ENCODE data around the gene GNG12. TPM values are rescaled to one million over a fixed set of nuclear protein-coding genes. Genes with fewer than 3 reads are reported as not detected.

GNG12 gene
- total and polyA plus RNA-seq, 2 donors (not counting 3 experiments of a cell fraction or from before 2014, with no cell fraction given), result 107 to 152 TPM

- Histone ChIP-seq H3K4me1 (ENCODE audit: control insufficient read depth, extremely low read depth, insufficient read depth, low read length) (peaks cover 18% of the 10 kb centered on the region), H2AFZ (ENCODE audit: low read depth, low read length) (no peak overlapping the region), H3K4me2 (ENCODE audit: insufficient read depth, low read length) (no peak overlapping the region), H3K4me3 (replicated peaks in 1 of 3; ENCODE audit: insufficient read depth in 1 of 3, low read depth in 1 of 3, low read length in 3 of 3) (no peak overlapping the region), H3K27ac (ENCODE audit: insufficient read depth, low read depth, low read length) (no peak overlapping the region), H3K79me2 (ENCODE audit: control insufficient read depth, insufficient read depth, low read length) (no peaks in the 10 kb centered on the region), H3K9ac (replicated peaks; ENCODE audit: extremely low read depth, insufficient read depth, low read length) (no peak overlapping the region), H3K9me3 (replicated peaks; ENCODE audit: control insufficient read depth, insufficient read depth, low read length) (no peaks in the 10 kb centered on the region), H4K20me1 (replicated peaks; ENCODE audit: control insufficient read depth, extremely low read depth, insufficient read depth, low read length) (no peaks in the 10 kb centered on the region), H3K36me3 (ENCODE audit: control insufficient read depth in 2 of 2, extremely low read depth in 1 of 2, insufficient read depth in 2 of 2, low read length in 2 of 2) (no peaks in the 10 kb centered on the region), H3K27me3 (ENCODE audit: control insufficient read depth in 2 of 2, insufficient read depth in 2 of 2, low read length in 2 of 2) (no peaks in the 10 kb centered on the region), H3K9me1 (replicated peaks; ENCODE audit: control insufficient read depth, extremely low read depth, insufficient read depth, low read length) (no peaks in the 10 kb centered on the region)
- BruUV-seq (replicated peaks), result no TSS peak
- dilution Hi-C loops (cut with MboI; ENCODE audit: extremely low pct_ligation_motif_present, low sequenced_read_pairs), result no loop called here
- DNase-seq (ENCODE audit: low read depth, low spot score) (no peak), FAIRE-seq (no peak)
- POLR2A ChIA-PET, result interaction anchor here (2.6 kb wide), 1 partner anchor 9 kb away, joined by 22 read pairs; the partner anchor contains the start of gene GADD45A
- CTCF ChIA-PET, result interaction anchor here (0.7 to 1.6 kb wide), 2 partner anchors 115 to 138 kb away, joined by 3 to 4 read pairs; no protein-coding TSS in a partner anchor
- intact Hi-C loops (cut with micrococcal nuclease), result no loop called here
- no peak for TF ChIP-seq CTCF (IDR thresholded peaks at IDR 0.05; ENCODE audit: extremely low read depth in 1 of 2, insufficient read depth in 1 of 2, low read depth in 1 of 2, low read length in 2 of 2)
- no peak for TF ChIP-seq FOS (IDR thresholded peaks at IDR 0.05; ENCODE audit: borderline replicate concordance, insufficient read depth, low read length)
- TF ChIP-seq MAX (IDR thresholded peaks at IDR 0.05; ENCODE audit: insufficient read depth, insufficient read length), result no peak
- no peak for TF ChIP-seq JUN (IDR thresholded peaks at IDR 0.05; ENCODE audit: borderline replicate concordance, insufficient read depth, insufficient read length, low read depth)
- no peak for TF ChIP-seq POLR2AphosphoS5 (IDR thresholded peaks at IDR 0.05; ENCODE audit: insufficient read depth, low read depth, low read length)
- TF ChIP-seq EZH2 (IDR thresholded peaks at IDR 0.05; ENCODE audit: borderline replicate concordance, low read depth, low read length, severe bottlenecking), result no peak
- TF ChIP-seq MYC (IDR thresholded peaks at IDR 0.05; ENCODE audit: low read depth, low read length), result no peak
- no peak for TF ChIP-seq GATA2 (IDR thresholded peaks at IDR 0.05; ENCODE audit: insufficient read depth, insufficient read length, low read depth, low read length)
- TF ChIP-seq POLR2A (IDR thresholded peaks at IDR 0.05; ENCODE audit: low read depth, low read length), result no peak
Measured at GRCh38 chr1:67676287-67676686, 157.0 kb downstream of the GNG12 start.
